Endothelial cell of umbilical vein (primary cell): ENCODE results near the gene GRK4.

ENCODE experiments used
- CTCF ChIP-seq, 2 donors: IDR thresholded peaks; 1 replicate in 1 of 2; 2 replicates in 1 of 2; pipeline ENCODE4 v1.5.1; 2011; ENCODE audit warnings: low read length in 2 of 2, mild to moderate bottlenecking in 2 of 2, moderate library complexity in 2 of 2, control low read depth in 1 of 2, inconsistent platforms in 1 of 2, low read depth in 1 of 2; ENCODE audit not compliant: insufficient read depth in 1 of 2; ENCODE audit errors: extremely low read depth in 1 of 2
- EZH2 ChIP-seq: IDR thresholded peaks from 2 replicates; pipeline ENCODE4 v1.6.1; 2012; ENCODE audit warnings: borderline replicate concordance, low read depth, mild to moderate bottlenecking, moderate library complexity, low read length, inconsistent platforms; ENCODE audit not compliant: severe bottlenecking
- FOS ChIP-seq: IDR thresholded peaks from 2 replicates; pipeline ENCODE4 v1.6.1; 2011; ENCODE audit warnings: mild to moderate bottlenecking, low read length, moderate library complexity, borderline replicate concordance; ENCODE audit not compliant: insufficient read depth
- MAX ChIP-seq: IDR thresholded peaks from 2 replicates; pipeline ENCODE4 v1.6.1; 2011; ENCODE audit not compliant: insufficient read depth, insufficient read length
- POLR2A ChIP-seq: IDR thresholded peaks from 2 replicates; pipeline ENCODE4 v1.6.1; 2012; ENCODE audit warnings: low read depth, mild to moderate bottlenecking, control low read depth, low read length

GRCh38 chr4:3077796-3078195 is 114.4 kb downstream of the GRK4 start:
- TF ChIP-seq CTCF (IDR thresholded peaks at IDR 0.05; ENCODE audit: extremely low read depth in 1 of 2, insufficient read depth in 1 of 2, low read depth in 1 of 2, low read length in 2 of 2) = no peak
- no peak for TF ChIP-seq FOS
- no peak for TF ChIP-seq POLR2A
- TF ChIP-seq MAX = no peak
- TF ChIP-seq EZH2 = no peak
